Left lung (tissue), 10 donors: ENCODE data around the gene MINDY1. TPM values are rescaled to one million over a fixed set of nuclear protein-coding genes. Genes with fewer than 3 reads are reported as not detected.

Source experiments
- ATAC-seq: fragments of 200-7000 bp; cut with Tn5 transposase; one replicate; pipeline ENCODE4 v1.9.1; 2020; ENCODE audit warnings: moderate library complexity
- DNase-seq, 4 donors: peaks; one replicate each; pipeline ENCODE4 v3.0.0-alpha.2; 2013 to 2020
- H3K27ac ChIP-seq, 2 donors: fragments of 200-600 bp; sonication (generic) in 1 of 2; one replicate each; pipeline versions ENCODE4 v1.5.0 to v1.8.0; 2020 to 2021
- H3K27me3 ChIP-seq, 2 donors: fragments of 200-600 bp; sonication (generic) in 1 of 2; one replicate each; pipeline versions ENCODE4 v1.5.0 to v1.8.0; 2020 to 2021
- H3K36me3 ChIP-seq, 2 donors: fragments of 200-600 bp; sonication (generic) in 1 of 2; one replicate each; pipeline versions ENCODE4 v1.5.0 to v1.8.0; 2020 to 2021
- H3K4me1 ChIP-seq, 2 donors: fragments of 200-600 bp; one replicate each; pipeline ENCODE4 v1.8.0; 2021
- H3K4me3 ChIP-seq, 2 donors: fragments of 200-600 bp; sonication (generic) in 1 of 2; one replicate each; pipeline versions ENCODE4 v1.5.0 to v1.8.0; 2020 to 2021; ENCODE audit warnings: mild to moderate bottlenecking in 1 of 2
- H3K9me3 ChIP-seq, 2 donors: fragments of 200-600 bp; sonication (generic) in 1 of 2; one replicate each; pipeline versions ENCODE4 v1.5.0 to v1.8.0; 2020 to 2021
- CTCF ChIP-seq, 2 donors: fragments of 200-600 bp; sonication (generic) in 1 of 2; IDR thresholded peaks; one replicate each; pipeline versions ENCODE4 v1.5.0 to v1.8.0; 2021; ENCODE audit warnings: antibody characterized with exemption in 2 of 2
- intact Hi-C, 2 donors: fragments of 100-400 bp; cut with DNase I; formaldehyde crosslinking; loops; one replicate each; pipeline versions ENCODE4 v1.11.2 to v1.14.2; 2022
- polyA plus RNA-seq, 6 donors: library from polyadenylated mRNA; unstranded; fragments of 120-200 nt; gene quantifications; one replicate each; pipeline ENCODE4 v1.2.1, GENCODE V29; 2013; ENCODE audit not compliant: insufficient read length in 6 of 6
- total RNA-seq, 2 donors: library from RNA; stranded (reverse); fragmentation: NEBNext Ultra II Directional; extraction: Animal tissue kit (Norgen Biotek cat#: 25700); gene quantifications; one replicate each; pipeline ENCODE4 v1.2.1, GENCODE V29; 2021
- donor health status: DM: no; HTN: yes; CAD: no.
- donor health status: DM: no; HTN: no; CAD: no.

The MINDY1 gene
- total and polyA plus RNA-seq, 8 donors: 26.0 to 53.8 (median 45.2) TPM

- H3K4me1 ChIP-seq: peaks cover 13 to 63% of the 10 kb centered on the region in 2 donors
- intact Hi-C loops: no loop called here
- H3K27ac ChIP-seq: peak overlapping the region in 1 of 2 donors; percentile 57
- no peaks in the 10 kb centered on the region for H3K27me3 ChIP-seq
- DNase-seq: no peak
- peaks cover 0 to 40% of the 10 kb centered on the region in 2 donors for H3K36me3 ChIP-seq
- TF ChIP-seq CTCF (IDR thresholded peaks at IDR 0.05): no peak
- H3K4me3 ChIP-seq: no peak overlapping the region
- no peak for ATAC-seq
- H3K9me3 ChIP-seq: no peaks in the 10 kb centered on the region
These were observed 7.5 kb downstream of the MINDY1 start for GRCh38 chr1:150999051-150999674.

GRCh38 chr1:150997949-150998348 is 8.8 kb downstream of the MINDY1 start:
- no peak for TF ChIP-seq CTCF (IDR thresholded peaks at IDR 0.05)
- DNase-seq (no peak), ATAC-seq (no peak)
- no peak overlapping the region for H3K4me3 ChIP-seq
- H3K27ac ChIP-seq: no peak overlapping the region
- no peaks in the 10 kb centered on the region for H3K9me3 ChIP-seq
- no peaks in the 10 kb centered on the region for H3K27me3 ChIP-seq
- H3K4me1 ChIP-seq: peaks cover under 1 to 50% of the 10 kb centered on the region in 2 donors
- H3K36me3 ChIP-seq: peaks cover 0 to 40% of the 10 kb centered on the region in 2 donors
- intact Hi-C loops: no loop called here

GRCh38 chr1:150997126-150997872 is 9.4 kb downstream of the MINDY1 start:
- no peaks in the 10 kb centered on the region for H3K9me3 ChIP-seq
- DNase-seq (peak in 1 of 4 donors; percentile 80), ATAC-seq (no peak)
- no peak for TF ChIP-seq CTCF (IDR thresholded peaks at IDR 0.05)
- intact Hi-C loops: no loop called here
- H3K27me3 ChIP-seq: no peaks in the 10 kb centered on the region
- H3K4me1 ChIP-seq: peaks cover 0 to 44% of the 10 kb centered on the region in 2 donors
- H3K36me3 ChIP-seq: peaks cover 0 to 40% of the 10 kb centered on the region in 2 donors
- no peak overlapping the region for H3K27ac ChIP-seq
- H3K4me3 ChIP-seq: no peak overlapping the region

GRCh38 chr1:150995896-150996295 is 10.8 kb downstream of the MINDY1 start:
- Histone ChIP-seq H3K27me3 (no peaks in the 10 kb centered on the region), H3K27ac (no peak overlapping the region), H3K9me3 (no peaks in the 10 kb centered on the region), H3K36me3 (peaks cover 0 to 40% of the 10 kb centered on the region in 2 donors), H3K4me1 (peaks cover 0 to 30% of the 10 kb centered on the region in 2 donors), H3K4me3 (no peak overlapping the region)
- ATAC-seq (peak; percentile 79), DNase-seq (no peak)
- peak; percentile 80 to 95 for TF ChIP-seq CTCF (IDR thresholded peaks at IDR 0.05)
- intact Hi-C loops: no loop called here

- intact Hi-C loops: no loop called here
- Histone ChIP-seq H3K4me1 (peaks cover 0 to 26% of the 10 kb centered on the region in 2 donors), H3K4me3 (no peak overlapping the region), H3K27ac (peak overlapping the region in 1 of 2 donors; percentile 13), H3K36me3 (peaks cover 0 to 40% of the 10 kb centered on the region in 2 donors), H3K9me3 (no peaks in the 10 kb centered on the region), H3K27me3 (no peaks in the 10 kb centered on the region)
- no peak for TF ChIP-seq CTCF (IDR thresholded peaks at IDR 0.05)
- DNase-seq: no peak
- ATAC-seq: no peak
These were observed 11.2 kb downstream of the MINDY1 start for GRCh38 chr1:150995460-150995859.
